ENCODE results near the gene MMADHC. TPM values are rescaled to one million over a fixed set of nuclear protein-coding genes. Genes with fewer than 3 reads are reported as not detected.

MMADHC gene
- total and polyA plus RNA-seq, 2 of the 13 experiments (the other 11 are each of a cell fraction or from before 2014, with no cell fraction given) = 90.2 to 210 TPM

GRCh38 chr2:149573760-149574159, 13.8 kb downstream of the MMADHC start (continued):
- TF ChIP-seq ARID5B (CRISPR knock-in tag; IDR thresholded peaks at IDR 0.05) = no peak
- no peak for TF ChIP-seq ZNF318 (CRISPR knock-in tag; IDR thresholded peaks at IDR 0.05)
- TF ChIP-seq ZNF674 (CRISPR knock-in tag; IDR thresholded peaks at IDR 0.05; ENCODE audit: low read depth) = no peak
- no peak for TF ChIP-seq TGIF2 (CRISPR knock-in tag; IDR thresholded peaks at IDR 0.05)
- TF ChIP-seq HNRNPH1 (optimal IDR thresholded peaks at IDR 0.05; ENCODE audit: low read depth, low read length) = no peak
- TF ChIP-seq BCL3 (CRISPR knock-in tag; IDR thresholded peaks at IDR 0.05) = no peak
- no peak for TF ChIP-seq ZBTB43 (CRISPR knock-in tag; conservative IDR thresholded peaks at IDR 0.05)

Data from HepG2 (cell line).